GM19463 (cell line): ENCODE results near the gene INPP5A.
"Not testable (repeated sequence)": the region's sequence is repeated elsewhere in the genome, so short reads cannot be mapped to it uniquely, and the experiment has no call there.

Experiments used
- ATAC-seq: cut with Tn5 transposase; IDR thresholded peaks from one replicate; pipeline ENCODE4 v1.9.1; 2021; ENCODE audit warnings: mild to moderate bottlenecking, moderate library complexity; ENCODE audit not compliant: unreplicated experiment

INPP5A gene

GRCh38 chr10:132546567-132547420, 9.2 kb downstream of the INPP5A start:
- ATAC-seq: no peak

DNA sequence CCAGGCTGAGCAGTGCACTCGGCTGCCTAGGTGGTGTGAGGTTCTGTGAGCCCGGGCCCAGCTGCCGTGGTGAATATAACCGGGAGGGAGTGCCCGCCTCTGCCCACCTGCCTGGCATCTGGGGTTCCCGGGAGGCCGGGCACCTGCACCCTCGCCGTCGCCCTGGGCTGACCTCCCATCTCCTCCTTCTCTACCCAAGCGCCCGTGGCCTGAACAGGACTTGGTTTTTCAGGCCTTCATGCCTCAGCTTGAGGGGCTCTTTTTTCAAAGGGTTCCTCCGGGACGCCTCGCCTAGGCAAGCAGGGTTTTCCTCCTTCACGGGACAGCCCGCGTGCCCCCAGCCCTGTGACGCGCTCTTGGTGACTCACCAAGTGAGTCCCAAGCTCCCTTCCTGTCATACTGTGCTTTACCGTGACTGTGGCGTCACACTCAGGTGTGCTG, 9.9 kb downstream of the INPP5A start:
- ATAC-seq: no peak

DNA sequence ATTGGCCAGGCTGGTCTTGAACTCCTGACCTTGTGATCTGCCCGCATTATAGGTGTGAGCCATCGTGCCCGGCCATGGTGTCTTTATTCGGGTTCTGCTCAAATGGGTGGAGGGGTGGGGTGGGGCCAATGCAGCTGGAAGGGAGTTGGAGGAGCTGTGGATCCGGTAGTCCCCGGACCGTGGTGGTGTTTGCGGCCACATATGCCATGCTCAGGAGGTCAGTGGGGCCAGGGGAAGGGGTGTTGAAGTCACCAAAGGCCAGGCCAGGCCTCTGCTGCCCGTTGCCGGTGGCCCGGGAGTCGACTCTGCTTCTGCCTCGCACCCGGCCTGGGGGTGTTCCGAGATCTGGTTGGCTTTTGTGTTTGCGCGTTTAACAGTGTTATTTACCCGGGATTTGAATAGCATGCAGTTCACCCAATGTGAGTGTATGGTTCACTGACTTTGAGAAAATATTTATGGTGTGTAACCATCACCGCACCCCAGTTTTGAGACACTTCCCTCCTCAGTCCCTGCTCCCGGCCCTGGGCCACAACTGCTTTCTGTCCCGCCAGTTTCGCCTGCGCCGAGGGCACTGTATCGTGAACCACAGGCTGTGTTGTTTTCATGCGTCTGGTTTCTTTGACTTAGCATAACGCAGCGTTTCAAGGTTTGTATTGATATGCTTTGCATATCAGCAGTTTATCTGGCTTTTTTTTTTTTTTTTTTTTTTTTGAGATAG, 10.7 kb downstream of the INPP5A start:
- no peak for ATAC-seq

- ATAC-seq: no peak
These were observed 11.3 kb downstream of the INPP5A start for GRCh38 chr10:132548869-132549268.

DNA sequence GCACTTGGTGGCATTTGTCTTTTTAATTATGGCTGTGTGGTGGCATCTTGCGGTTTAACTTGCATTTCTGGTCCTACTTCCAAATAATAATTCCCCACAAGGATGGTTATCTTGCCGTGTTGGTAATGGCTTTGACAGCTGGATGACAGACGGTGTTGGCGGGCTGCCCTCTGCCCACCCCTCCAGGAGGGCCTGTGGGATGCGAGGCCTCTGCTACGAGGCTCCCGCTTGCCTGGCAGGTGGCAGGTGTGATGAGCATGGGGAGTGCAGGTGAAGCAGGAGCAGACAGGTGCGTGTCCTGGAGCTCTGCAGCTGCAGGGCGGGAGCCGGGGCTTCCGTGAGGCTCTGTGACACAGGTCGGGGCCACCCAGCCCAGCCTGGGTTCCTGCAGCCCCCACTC, 11.8 kb downstream of the INPP5A start:
- ATAC-seq: no peak

DNA sequence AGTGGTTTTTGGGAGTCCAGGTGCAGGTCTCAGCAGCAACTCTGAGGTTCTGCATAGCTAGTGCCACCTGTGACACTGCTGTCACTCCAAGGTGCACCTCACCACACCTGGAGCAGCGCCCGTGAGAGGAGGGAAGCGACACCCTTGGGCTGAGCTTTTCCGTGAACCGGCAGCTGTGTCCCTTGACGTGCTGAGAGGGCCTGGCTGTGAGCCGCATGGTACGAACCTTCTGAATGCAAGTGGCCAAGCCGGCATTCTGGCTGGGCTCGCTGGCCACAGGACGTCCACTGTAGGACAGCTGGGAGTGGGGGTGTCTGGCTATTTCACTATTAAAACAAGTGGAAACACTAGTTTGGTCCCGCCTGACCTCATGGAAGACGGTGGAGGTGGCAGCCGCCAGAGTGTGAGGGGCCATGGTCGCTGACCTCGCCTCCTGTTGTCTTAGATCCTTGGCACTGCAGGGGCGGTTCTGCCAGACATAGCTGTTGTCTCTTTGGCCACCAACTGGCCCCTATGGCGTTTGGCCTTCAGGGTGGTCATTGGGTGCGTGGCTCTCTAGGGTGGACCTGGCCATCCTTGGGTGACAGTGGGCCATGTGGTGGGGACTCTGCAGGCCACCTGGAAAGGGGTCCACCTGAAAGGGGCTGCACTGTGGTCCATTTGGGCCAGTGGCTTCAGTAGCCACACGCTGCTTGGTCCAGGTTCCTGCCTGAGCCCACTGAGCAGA, 12.9 kb downstream of the INPP5A start:
- no peak for ATAC-seq

DNA sequence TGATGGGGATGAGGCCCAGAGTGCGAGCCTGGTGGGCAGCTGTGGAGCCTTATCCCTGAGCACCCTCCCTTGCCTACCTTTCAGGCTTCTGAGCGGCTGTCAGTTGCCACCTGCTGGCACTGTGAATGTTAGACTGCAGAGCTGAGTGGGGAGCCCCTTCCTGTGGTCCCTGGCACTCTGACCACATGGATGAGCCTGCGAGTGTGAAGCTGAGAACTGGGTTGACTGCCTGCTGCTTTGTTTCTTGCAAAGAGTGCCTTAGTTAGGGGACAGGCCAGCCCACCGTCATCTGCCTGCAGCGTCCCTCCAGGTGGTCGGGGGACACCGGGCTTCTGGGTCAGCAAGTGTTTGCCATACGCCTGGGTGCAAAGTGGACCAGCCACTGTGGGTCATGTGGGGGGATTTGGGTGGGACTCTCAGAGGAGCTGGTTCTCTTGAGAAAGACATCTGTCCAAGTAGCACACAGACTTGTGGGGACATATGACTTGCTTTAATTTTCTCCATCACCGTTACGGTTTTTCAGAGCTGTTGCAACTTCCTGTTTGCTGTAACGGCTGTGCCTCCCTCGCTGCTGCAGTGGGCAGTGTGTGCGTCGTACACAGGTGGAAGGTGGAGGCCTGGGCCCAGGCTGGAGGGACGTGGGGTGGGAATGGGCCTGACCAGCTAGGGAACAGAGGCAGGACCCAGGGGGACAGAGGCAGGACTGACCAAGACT, 13.7 kb downstream of the INPP5A start:
- peak; percentile 52 for ATAC-seq

GRCh38 chr10:132551808-132552130, 14.2 kb downstream of the INPP5A start:
- peak; percentile 9 for ATAC-seq

DNA sequence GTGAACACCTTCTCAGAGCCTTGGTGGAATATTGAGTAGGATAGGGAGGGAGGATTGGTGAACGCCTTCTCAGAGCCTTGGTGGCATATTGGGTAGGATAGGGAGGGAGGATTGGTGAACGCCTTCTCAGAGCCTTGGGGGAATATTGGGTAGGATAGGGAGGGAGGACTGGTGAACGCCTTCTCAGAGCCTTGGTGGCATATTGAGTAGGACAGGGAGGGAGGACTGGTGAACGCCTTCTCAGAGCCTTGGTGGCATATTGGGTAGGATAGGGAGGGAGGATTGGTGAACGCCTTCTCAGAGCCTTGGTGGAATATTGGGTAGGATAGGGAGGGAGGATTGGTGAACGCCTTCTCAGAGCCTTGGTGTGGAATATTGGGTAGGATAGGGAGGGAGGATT, 15.0 kb downstream of the INPP5A start:
- not testable (repeated sequence) for ATAC-seq

DNA sequence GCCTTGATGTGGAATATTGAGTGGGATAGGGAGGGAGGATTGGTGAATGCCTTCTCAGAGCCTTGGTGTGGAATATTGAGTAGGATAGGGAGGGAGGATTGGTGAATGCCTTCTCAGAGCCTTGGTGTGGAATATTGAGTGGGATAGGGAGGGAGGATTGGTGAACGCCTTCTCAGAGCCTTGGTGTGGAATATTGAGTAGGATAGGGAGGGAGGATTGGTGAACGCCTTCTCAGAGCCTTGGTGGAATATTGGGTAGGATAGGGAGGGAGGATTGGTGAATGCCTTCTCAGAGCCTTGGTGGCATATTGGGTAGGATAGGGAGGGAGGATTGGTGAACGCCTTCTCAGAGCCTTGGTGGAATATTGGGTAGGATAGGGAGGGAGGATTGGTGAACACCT, 16.0 kb downstream of the INPP5A start:
- not testable (repeated sequence) for ATAC-seq

- ATAC-seq: no peak
These were observed 16.7 kb downstream of the INPP5A start for GRCh38 chr10:132554053-132554990.

GRCh38 chr10:132554991-132555647, 17.5 kb downstream of the INPP5A start:
- ATAC-seq: no peak

DNA sequence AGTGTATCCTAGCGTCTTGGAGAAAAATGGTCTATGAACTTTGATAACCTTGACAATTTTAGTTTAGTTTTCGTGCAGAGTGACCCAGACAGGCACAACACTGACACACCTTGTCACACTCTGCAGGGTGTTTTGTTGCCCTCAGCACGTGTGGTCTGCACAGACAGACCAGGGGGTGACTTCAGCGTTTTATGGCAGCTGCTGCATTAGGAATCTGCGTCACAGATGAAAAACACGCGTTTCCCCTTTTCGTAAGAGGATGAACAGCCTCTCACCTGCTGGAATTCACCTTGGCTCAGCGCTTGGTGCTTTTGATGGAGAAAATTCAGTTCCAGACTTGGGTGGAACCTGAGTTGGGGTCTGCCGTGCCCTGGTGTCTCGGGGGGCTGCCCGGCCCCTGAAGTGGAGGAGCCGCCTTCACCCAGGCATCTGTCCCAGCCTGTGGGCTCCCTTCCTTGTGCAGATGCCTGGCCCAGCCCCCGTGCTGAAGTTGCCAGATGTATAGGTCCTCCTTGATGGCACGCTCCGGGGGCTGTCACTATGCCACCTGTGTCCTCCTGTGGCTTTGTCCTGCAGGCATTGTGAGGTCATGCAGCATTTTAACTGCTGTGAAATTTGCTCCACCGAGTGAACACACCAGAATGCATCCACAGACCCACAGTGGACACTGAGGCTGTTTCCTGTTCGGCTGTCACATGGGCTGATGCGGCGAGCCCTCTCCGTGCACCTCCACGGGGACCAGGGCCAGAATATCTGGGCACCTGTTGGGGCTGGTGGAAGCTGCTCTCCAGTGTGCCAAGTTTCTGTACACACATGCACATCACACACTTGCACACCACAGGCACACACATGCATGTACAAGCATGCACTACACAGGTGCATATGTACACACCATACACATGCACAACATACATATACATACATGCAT, 18.3 kb downstream of the INPP5A start:
- no peak for ATAC-seq

DNA sequence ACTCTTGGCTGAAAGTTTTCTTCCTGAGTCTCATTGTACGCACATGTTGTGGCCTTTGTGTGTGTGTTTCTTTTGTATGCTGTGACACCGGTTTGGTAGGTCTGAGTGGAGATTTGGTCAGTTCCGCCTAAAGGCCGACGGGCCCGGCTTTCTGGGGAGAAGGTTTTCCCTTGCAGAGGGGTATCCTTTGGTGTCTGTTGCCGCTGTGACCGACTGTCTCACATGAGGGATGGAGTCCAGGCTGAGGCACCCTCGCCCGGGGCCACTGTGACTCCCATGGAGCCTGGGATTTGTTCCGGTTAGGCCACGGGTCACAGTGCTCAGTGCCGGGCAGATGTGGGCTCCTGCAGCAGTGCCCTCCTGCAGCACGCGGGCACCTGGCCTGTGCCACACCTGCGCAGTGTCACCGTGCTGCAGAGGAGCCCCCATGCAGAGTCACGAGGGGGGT, 19.4 kb downstream of the INPP5A start:
- ATAC-seq: no peak

GRCh38 chr10:132557696-132558515, 20.3 kb downstream of the INPP5A start:
- ATAC-seq: no peak

DNA sequence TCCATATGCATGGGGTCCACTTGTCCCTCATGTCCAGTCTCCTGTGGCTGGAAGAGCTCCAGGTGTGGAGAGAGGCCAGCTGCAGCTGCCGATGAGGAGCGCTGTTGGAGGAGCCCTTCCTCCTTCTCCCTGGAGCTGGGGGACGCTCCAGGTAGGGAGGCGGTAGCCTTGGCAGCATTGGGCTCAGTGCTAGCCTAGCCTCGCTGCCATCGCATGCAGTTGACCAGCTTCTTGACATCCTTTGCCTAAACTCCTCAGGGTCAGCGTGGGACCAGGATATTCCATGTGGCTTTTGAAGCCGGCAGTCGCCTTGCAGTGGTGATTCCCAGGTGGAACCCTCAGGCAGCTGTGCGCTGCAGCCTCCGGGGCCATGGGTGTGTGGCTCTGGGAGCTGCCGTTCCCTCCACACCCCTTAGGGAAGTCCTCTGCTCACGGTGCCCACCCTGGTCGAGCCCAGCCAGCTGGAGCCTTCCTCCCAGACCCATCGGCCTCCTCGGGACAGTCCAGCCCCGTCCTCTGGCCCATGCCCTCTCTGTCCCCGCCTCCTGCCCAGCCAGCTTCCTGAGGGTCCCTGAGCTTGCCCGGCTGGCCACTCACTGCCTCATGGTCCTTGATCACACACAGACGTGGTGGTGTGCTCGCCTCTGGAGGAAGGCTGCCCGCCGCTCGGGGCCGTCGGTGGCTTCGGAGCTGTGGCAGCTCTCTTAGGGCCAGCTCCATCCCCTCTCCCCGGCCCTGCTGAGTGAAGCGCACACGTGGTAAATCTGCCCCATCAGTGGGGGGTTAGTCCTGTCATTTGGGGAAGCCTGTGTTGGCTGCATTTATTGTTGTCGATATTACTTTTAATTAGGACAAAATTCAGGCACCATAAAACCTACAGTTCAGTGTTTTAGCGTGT, 21.2 kb downstream of the INPP5A start:
- no peak for ATAC-seq
